Fibroblast of peridontal ligament (primary cell): ENCODE results near the gene TPT1.
A peak's percentile ranks its signal among the peaks of the same experiment; 100 is the strongest.
"Not testable (repeated sequence)": the region's sequence is repeated elsewhere in the genome, so short reads cannot be mapped to it uniquely, and the experiment has no call there.

Experiments used
- DNase-seq: peaks from one replicate; pipeline ENCODE4 v3.0.0-alpha.2; 2010; ENCODE audit errors: extremely low read depth

The TPT1 gene

GRCh38 chr13:45341034-45341798 is at the start of gene TPT1:
TSS of gene TPT1 (minus strand) at chr13:45341183. CDS start at chr13:45341069, 114 bp downstream.
- DNase-seq = peak; percentile 98

GRCh38 chr13:45390348-45390747 is 49.4 kb upstream of the TPT1 start:
- not testable (repeated sequence) for DNase-seq

GRCh38 chr13:45388664-45389063 is 47.7 kb upstream of the TPT1 start:
- no peak for DNase-seq

DNA sequence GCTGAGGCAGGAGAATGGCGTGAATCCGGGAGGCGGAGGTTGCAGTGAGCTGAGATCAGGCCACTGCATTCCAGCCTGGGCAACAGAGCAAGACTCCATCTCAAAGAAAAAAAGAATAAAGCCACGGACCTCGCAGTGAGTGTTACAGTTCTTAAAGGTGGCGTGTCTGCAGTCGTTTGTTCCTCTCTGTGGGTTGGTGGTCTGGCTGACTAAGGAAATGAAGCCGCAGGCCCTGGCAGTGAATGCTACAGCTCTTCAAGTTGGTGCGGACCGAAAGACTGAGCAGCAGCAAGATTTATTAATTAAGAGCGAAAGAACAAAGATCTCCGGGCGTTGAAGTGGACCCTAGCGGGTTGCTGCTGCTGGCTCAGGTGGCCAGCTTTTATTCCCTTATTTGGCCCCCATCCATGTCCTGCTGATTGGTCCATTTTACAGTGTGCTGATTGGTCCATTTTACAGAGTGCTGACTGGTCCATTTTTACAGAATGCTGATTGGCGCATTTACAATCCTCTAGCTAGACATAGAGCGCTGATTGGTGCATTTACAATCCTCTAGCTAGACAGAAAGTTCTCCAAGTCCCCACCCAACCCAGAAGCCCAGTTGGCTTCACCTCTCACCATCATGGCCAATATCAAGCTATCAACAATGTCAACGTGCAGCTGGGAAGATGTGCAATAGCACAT is 46.1 kb upstream of the TPT1 start:
- not testable (repeated sequence) for DNase-seq

DNA sequence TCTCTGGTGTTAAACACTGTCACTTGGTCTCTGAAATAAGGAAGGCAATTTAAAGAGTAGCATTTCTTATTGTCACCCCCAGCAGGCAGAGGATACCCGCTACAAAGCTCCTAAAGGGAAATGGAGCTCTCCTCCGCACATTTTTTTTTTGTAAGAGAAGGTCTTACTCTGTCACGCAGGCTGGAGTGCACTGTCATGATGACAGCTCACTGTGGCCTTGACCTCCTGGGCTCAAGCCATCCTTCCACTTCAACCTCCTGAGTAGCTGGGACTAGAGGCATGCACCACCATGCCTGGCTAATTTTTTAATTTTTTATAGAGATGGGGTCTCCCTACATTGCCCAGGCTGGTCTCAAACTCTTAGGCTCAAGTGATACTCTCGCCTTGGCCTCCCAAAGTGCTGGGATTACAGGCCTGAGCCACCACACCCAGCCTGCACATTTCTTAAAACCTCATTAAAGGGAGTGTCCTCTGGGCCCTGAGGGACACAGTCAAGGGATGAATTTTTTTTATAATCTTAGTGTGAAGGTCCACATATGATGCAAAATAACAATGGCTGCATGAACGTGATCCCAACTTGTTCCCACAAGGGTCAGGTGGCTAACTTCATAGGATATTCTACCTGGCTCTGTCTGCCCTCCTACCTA is 45.0 kb upstream of the TPT1 start:
- DNase-seq = no peak

- DNase-seq = no peak
Observed at GRCh38 chr13:45385320-45385719, 44.3 kb upstream of the TPT1 start.

- no peak for DNase-seq
Observed at GRCh38 chr13:45384474-45385174, 43.6 kb upstream of the TPT1 start.

GRCh38 chr13:45382739-45383138 is 41.8 kb upstream of the TPT1 start:
- DNase-seq = not testable (repeated sequence)

DNA sequence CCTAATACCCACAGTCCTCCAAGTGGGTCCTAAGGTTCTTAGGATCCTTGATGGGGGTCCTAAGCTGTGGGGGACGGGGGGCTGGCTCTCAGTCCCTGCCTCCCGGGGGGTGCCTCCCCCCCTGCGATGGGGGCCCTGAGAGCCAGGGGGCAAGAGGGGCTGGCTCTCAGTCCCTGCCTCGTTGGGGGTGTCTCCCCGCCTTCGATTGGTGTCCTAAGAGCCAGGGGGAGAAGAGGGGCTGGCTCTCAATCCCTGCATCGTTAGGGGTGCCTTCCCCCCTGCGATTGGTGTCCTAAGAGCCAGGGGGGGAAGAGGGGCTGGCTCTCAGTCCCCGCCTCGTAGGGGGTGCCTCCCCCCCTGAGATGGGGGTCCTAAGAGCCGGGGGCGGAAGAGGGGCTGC is 40.2 kb upstream of the TPT1 start:
- DNase-seq = no peak

GRCh38 chr13:45380708-45381107 is 39.7 kb upstream of the TPT1 start:
- DNase-seq = not testable (repeated sequence)

GRCh38 chr13:45379516-45379915 is 38.5 kb upstream of the TPT1 start:
- DNase-seq = not testable (repeated sequence)

DNA sequence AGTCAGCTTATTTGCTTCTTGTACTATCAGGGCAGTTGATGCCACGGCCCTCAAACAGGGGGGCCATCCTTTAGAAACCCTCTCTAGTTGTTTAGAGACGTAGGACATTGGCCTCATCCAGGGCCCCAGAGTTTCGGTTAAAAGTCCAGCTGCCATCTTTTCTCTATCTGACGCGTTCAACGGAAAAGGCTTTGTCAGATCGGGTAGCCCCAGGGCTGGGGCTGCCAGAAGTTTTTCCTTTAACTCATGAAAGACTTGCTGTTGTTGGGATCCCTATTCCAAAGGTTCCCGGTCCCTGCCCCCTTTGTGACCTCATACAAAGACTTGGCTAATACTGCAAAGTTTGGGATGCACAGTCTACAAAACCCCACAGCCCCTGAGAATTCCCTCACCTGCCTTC is 37.8 kb upstream of the TPT1 start:
- DNase-seq = not testable (repeated sequence)

GRCh38 chr13:45377314-45377713 is 36.3 kb upstream of the TPT1 start:
- DNase-seq = not testable (repeated sequence)

GRCh38 chr13:45376651-45377050 is 35.7 kb upstream of the TPT1 start:
- not testable (repeated sequence) for DNase-seq

- no peak for DNase-seq
Observed at GRCh38 chr13:45374917-45375316, 33.9 kb upstream of the TPT1 start.

- no peak for DNase-seq
Observed at GRCh38 chr13:45373162-45373547, 32.2 kb upstream of the TPT1 start.

GRCh38 chr13:45372189-45373161 is 31.5 kb upstream of the TPT1 start:
- DNase-seq = no peak

DNA sequence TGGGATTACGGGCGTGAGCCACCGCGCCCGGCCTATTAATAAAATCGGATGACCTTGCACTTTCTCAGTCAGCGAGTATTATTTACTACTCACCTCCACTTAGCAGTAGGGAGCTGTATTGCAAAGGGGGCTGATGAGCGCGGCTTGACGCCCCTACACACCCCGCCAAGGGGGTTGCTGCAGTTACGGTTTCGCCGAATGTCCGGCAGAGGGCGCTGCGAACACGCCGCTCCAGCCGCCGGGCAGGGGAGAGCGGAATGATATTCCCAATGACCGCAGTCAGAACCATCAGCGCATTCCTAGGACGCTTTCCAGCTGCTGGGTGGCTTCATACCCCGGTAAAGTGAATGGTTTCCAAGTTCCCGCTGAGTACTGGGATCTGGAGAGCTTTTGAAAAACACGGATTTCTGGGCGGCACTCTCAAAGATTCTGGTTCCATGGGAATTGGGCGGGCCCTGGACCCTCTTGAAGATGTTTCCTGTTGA is 30.0 kb upstream of the TPT1 start:
- peak; percentile 90 for DNase-seq

- DNase-seq = no peak
Observed at GRCh38 chr13:45369116-45369515, 28.1 kb upstream of the TPT1 start.

GRCh38 chr13:45368571-45368970 is 27.6 kb upstream of the TPT1 start:
- no peak for DNase-seq

GRCh38 chr13:45368005-45368404 is 27.0 kb upstream of the TPT1 start:
- DNase-seq = no peak
